GM18520 (cell line): ENCODE data around the gene RNF4.
"Not testable (repeated sequence)": the region's sequence is repeated elsewhere in the genome, so short reads cannot be mapped to it uniquely, and the experiment has no call there.

ENCODE experiments used
- ATAC-seq: cut with Tn5 transposase; IDR thresholded peaks from one replicate; pipeline ENCODE4 v1.9.1; 2021; ENCODE audit not compliant: unreplicated experiment

RNF4 gene

GRCh38 chr4:2485956-2486355, 17.1 kb downstream of the RNF4 start:
- no peak for ATAC-seq

GRCh38 chr4:2486981-2487380, 18.1 kb downstream of the RNF4 start:
- no peak for ATAC-seq

GRCh38 chr4:2487632-2488031, 18.7 kb downstream of the RNF4 start:
- ATAC-seq: peak; percentile 56

- no peak for ATAC-seq
Observed at GRCh38 chr4:2489081-2489805, 20.3 kb downstream of the RNF4 start.

GRCh38 chr4:2489841-2490552, 21.1 kb downstream of the RNF4 start:
- no peak for ATAC-seq

GRCh38 chr4:2492970-2493369, 24.1 kb downstream of the RNF4 start:
- no peak for ATAC-seq

GRCh38 chr4:2494992-2495391, 26.1 kb downstream of the RNF4 start:
- no peak for ATAC-seq

- no peak for ATAC-seq
Observed at GRCh38 chr4:2497324-2497723, 28.4 kb downstream of the RNF4 start.

- peak; percentile 85 for ATAC-seq
Observed at GRCh38 chr4:2497931-2498330, 29.0 kb downstream of the RNF4 start.

GRCh38 chr4:2500547-2500946, 31.6 kb downstream of the RNF4 start:
- ATAC-seq: no peak

GRCh38 chr4:2501034-2501594, 32.2 kb downstream of the RNF4 start:
- ATAC-seq: no peak

- no peak for ATAC-seq
Observed at GRCh38 chr4:2503809-2504208, 34.9 kb downstream of the RNF4 start.

GRCh38 chr4:2507259-2507658, 38.4 kb downstream of the RNF4 start:
- no peak for ATAC-seq

GRCh38 chr4:2507855-2508254, 38.9 kb downstream of the RNF4 start:
- no peak for ATAC-seq

- ATAC-seq: no peak
Observed at GRCh38 chr4:2510351-2511259, 41.7 kb downstream of the RNF4 start.

- no peak for ATAC-seq
Observed at GRCh38 chr4:2511645-2512131, 42.8 kb downstream of the RNF4 start.

- ATAC-seq: no peak
Observed at GRCh38 chr4:2512396-2513135, 43.7 kb downstream of the RNF4 start.

GRCh38 chr4:2514193-2514592, 45.3 kb downstream of the RNF4 start:
- ATAC-seq: not testable (repeated sequence)

GRCh38 chr4:2514944-2515343, 46.0 kb downstream of the RNF4 start:
- ATAC-seq: not testable (repeated sequence)

GRCh38 chr4:2515830-2516550, 47.1 kb downstream of the RNF4 start:
- no peak for ATAC-seq
